ENCODE results near the gene FANK1. TPM values are rescaled to one million over a fixed set of nuclear protein-coding genes. Genes with fewer than 3 reads are reported as not detected.

The FANK1 gene
- total and polyA plus RNA-seq, 3 donors from 2014 or later, result 41.1 to 143 (median 60.9) TPM

DNA sequence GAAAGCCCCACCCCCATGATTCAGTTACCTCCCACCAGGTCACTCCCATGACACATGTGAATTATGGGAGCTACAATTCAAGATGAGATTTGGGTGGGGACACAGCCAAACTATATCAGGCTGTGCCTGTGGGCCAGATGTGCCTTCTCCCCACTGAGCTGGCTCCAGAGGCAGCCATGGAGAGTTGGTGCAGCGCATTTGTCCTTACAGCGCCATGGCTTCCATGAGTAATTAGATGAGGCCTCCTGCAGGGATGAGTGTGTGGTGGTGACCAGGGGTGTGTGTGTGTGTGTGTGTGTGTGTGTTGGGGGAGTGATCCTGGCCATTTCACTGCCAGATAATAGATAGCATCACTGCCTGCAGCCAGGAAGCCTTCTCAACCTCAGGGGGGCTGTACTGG, 94.6 kb downstream of the FANK1 start:
- Histone ChIP-seq H3K27me3 (no peaks in the 10 kb centered on the region), H3K9me3 (no peaks in the 10 kb centered on the region), H3K27ac (no peak overlapping the region), H3K36me3 (ENCODE audit: low read depth, missing control alignments) (no peaks in the 10 kb centered on the region), H3K4me1 (no peaks in the 10 kb centered on the region), H3K4me3 (no peak overlapping the region)
- TF ChIP-seq, protein P1, sequence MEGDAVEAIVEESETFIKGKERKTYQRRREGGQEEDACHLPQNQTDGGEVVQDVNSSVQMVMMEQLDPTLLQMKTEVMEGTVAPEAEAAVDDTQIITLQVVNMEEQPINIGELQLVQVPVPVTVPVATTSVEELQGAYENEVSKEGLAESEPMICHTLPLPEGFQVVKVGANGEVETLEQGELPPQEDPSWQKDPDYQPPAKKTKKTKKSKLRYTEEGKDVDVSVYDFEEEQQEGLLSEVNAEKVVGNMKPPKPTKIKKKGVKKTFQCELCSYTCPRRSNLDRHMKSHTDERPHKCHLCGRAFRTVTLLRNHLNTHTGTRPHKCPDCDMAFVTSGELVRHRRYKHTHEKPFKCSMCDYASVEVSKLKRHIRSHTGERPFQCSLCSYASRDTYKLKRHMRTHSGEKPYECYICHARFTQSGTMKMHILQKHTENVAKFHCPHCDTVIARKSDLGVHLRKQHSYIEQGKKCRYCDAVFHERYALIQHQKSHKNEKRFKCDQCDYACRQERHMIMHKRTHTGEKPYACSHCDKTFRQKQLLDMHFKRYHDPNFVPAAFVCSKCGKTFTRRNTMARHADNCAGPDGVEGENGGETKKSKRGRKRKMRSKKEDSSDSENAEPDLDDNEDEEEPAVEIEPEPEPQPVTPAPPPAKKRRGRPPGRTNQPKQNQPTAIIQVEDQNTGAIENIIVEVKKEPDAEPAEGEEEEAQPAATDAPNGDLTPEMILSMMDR (IDR thresholded peaks at IDR 0.05), result no peak
- no peak for TF ChIP-seq POLR2A (IDR thresholded peaks at IDR 0.05)
- no peak for DNase-seq
- intact Hi-C loops (cut with DNase I; ENCODE audit: low total_unique reads), result no loop called here
- WGBS, 2 donors, result 100% methylated on average over 2 of the region's 2 CpGs

DNA sequence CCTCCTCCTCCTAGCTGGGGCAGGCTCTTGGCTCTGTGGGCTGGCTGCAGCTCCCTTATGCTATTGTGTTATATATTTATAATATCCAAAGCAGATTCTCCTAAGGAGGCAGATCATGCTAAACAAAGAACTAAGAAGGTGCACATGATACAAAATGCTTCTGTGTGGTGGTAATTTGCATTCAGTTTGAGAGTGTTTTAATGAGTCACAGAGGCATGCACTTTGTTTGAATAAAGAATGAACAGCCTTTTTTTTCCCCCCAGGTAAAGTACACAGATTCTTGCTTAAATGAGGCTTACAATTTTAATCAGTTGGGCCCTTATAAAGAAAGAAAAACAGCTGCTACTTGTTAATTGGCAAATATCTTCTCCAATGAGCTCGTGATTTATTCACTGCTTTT, 95.0 kb downstream of the FANK1 start:
- DNase-seq, result no peak
- Histone ChIP-seq H3K27ac (no peak overlapping the region), H3K9me3 (no peaks in the 10 kb centered on the region), H3K4me1 (no peaks in the 10 kb centered on the region), H3K36me3 (ENCODE audit: low read depth, missing control alignments) (no peaks in the 10 kb centered on the region), H3K4me3 (no peak overlapping the region), H3K27me3 (no peaks in the 10 kb centered on the region)
- TF ChIP-seq POLR2A (IDR thresholded peaks at IDR 0.05), result no peak
- TF ChIP-seq, protein P1 (IDR thresholded peaks at IDR 0.05), result no peak
- WGBS, 2 donors, result 92 to 97% methylated on average over 1 of the region's 1 CpG
- intact Hi-C loops (cut with DNase I; ENCODE audit: low total_unique reads), result no loop called here

DNA sequence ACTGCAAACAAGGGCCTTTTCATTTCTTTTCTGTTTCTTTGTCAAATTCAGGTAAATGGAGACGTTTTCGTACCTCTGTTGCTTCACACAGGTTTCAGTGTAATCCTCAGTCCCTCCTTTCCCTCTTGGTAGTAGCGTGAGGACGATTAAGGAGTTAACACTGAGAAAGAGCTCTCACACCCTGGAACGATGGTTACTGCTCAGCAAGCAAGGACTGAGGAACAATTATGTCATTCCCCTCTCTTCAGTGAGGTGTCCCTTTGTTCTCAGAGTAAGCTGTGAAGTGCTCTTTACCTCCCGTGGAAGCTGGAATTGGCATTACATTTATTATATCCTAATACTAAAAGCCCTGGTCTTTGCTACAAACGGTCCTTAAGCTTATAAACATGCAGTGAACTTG, 95.9 kb downstream of the FANK1 start:
- H3K4me3 ChIP-seq, result no peak overlapping the region
- 62 to 72% methylated on average over 7 of the region's 7 CpGs for WGBS, 2 donors
- no peak for DNase-seq
- H3K4me1 ChIP-seq, result no peaks in the 10 kb centered on the region
- no peaks in the 10 kb centered on the region for H3K27me3 ChIP-seq
- H3K9me3 ChIP-seq, result no peaks in the 10 kb centered on the region
- TF ChIP-seq, protein P1 (IDR thresholded peaks at IDR 0.05), result no peak
- no peak for TF ChIP-seq POLR2A (IDR thresholded peaks at IDR 0.05)
- no peaks in the 10 kb centered on the region for H3K36me3 ChIP-seq (ENCODE audit: low read depth, missing control alignments)
- H3K27ac ChIP-seq, result no peak overlapping the region
- intact Hi-C loops (cut with DNase I; ENCODE audit: low total_unique reads), result no loop called here

DNA sequence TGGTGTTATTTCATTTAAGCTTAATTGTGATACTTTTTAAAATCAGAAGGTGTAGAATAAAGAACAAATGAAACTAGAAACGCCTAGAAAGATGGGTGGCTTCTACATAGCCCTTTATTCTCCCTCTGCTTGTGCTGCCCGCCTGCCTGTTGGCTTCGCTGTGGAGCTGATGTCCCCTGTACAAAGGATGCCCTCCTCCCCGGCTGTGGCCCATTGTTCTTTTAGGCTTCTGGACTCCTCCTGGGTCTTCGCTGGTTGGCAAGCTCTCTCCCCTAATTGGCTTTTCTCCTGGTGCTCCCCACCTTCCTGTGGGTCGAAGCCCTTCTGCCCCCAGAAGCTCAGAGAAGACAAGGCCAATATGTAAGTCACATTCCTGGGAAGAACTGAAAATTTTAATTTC, 98.2 kb downstream of the FANK1 start:
- DNase-seq, result no peak
- Histone ChIP-seq H3K36me3 (ENCODE audit: low read depth, missing control alignments) (no peaks in the 10 kb centered on the region), H3K4me1 (no peaks in the 10 kb centered on the region), H3K27ac (no peak overlapping the region), H3K9me3 (no peaks in the 10 kb centered on the region), H3K4me3 (no peak overlapping the region), H3K27me3 (no peaks in the 10 kb centered on the region)
- TF ChIP-seq POLR2A (IDR thresholded peaks at IDR 0.05), result no peak
- TF ChIP-seq, protein P1 (IDR thresholded peaks at IDR 0.05), result no peak
- WGBS, 2 donors, result 87 to 95% methylated on average over 6 of the region's 6 CpGs
- intact Hi-C loops (cut with DNase I; ENCODE audit: low total_unique reads), result no loop called here

DNA sequence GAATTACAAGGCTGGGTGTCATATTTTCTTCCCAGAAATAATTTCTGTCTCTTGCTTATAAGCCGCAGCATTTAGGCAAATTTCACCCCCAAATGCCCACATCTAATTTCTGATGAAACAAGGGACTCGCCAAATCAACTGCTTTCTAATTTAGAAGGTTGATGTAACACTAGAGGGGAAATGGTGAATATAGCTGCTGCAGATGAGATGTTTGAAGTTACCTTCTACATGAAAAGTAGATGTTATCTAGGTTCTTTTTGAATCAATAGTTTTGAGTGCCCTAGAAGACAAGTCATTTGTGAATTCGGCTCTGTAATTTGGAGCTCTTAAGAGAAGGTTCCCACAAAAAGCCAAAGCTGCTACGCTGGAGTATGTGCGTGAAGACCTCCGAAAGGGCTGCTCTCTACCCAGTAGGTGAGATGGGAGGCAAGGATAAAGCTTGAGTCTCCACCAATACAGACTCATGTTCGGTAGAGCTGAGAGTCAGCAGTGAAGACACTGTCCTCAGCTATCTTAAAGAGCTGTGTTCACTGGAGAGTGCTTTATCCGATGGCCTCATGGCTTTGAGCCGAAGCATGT, 99.5 kb downstream of the FANK1 start:
- Histone ChIP-seq H3K27me3 (no peaks in the 10 kb centered on the region), H3K9me3 (no peaks in the 10 kb centered on the region), H3K4me1 (no peaks in the 10 kb centered on the region), H3K27ac (no peak overlapping the region), H3K4me3 (no peak overlapping the region), H3K36me3 (ENCODE audit: low read depth, missing control alignments) (no peaks in the 10 kb centered on the region)
- DNase-seq, result no peak
- TF ChIP-seq POLR2A (IDR thresholded peaks at IDR 0.05), result no peak
- TF ChIP-seq, protein P1 (IDR thresholded peaks at IDR 0.05), result no peak
- WGBS, 2 donors, result 95 to 98% methylated on average over 9 of the region's 9 CpGs
- intact Hi-C loops (cut with DNase I; ENCODE audit: low total_unique reads), result no loop called here
